GM23338 (cell line): ENCODE measurements around the gene MAP3K4. TPM values are rescaled to one million over a fixed set of nuclear protein-coding genes. Genes with fewer than 3 reads are reported as not detected.

ENCODE experiments used
- ATAC-seq: fragments of 200-7000 bp; cut with Tn5 transposase; 3 replicates; pipeline ENCODE4 v1.9.1; 2020
- DNase-seq: peaks from one replicate; pipeline ENCODE4 v3.0.0-alpha.2; 2015; ENCODE audit warnings: low spot score
- H2AFZ ChIP-seq: fragments of 200-600 bp; sonication (generic); 2 replicates; pipeline ENCODE4 v1.8.0; 2016; ENCODE audit warnings: antibody characterized with exemption, mild to moderate bottlenecking, moderate library complexity
- H3F3A ChIP-seq: fragments of 200-600 bp; sonication (generic); replicated peaks from 2 replicates; pipeline ENCODE4 v1.8.0; 2017; ENCODE audit warnings: antibody characterized with exemption, mixed run types, low read depth
- H3K27ac ChIP-seq: fragments of 200-600 bp; sonication (generic); 2 replicates; pipeline ENCODE4 v1.6.1; 2016; ENCODE audit warnings: low read depth
- H3K27me3 ChIP-seq: fragments of 200-600 bp; sonication (generic); 2 replicates; pipeline ENCODE4 v1.8.0; 2016; ENCODE audit warnings: mild to moderate bottlenecking, mixed run types, moderate library complexity; ENCODE audit not compliant: insufficient read depth
- H3K36me3 ChIP-seq: fragments of 200-600 bp; sonication (generic); 2 replicates; pipeline ENCODE4 v1.8.0; 2016; ENCODE audit warnings: mild to moderate bottlenecking; ENCODE audit not compliant: insufficient read depth
- H3K4me1 ChIP-seq: fragments of 200-600 bp; sonication (generic); 2 replicates; pipeline ENCODE4 v1.8.0; 2016; ENCODE audit warnings: mild to moderate bottlenecking, moderate library complexity; ENCODE audit not compliant: insufficient read depth
- H3K4me2 ChIP-seq: fragments of 200-600 bp; sonication (generic); 2 replicates; pipeline ENCODE4 v1.7.1; 2017; ENCODE audit warnings: mixed run types
- H3K4me3 ChIP-seq: fragments of 200-600 bp; sonication (generic); 2 replicates; pipeline ENCODE4 v1.6.1; 2016; ENCODE audit warnings: mixed run types
- H3K79me2 ChIP-seq: fragments of 200-600 bp; sonication (generic); replicated peaks from 2 replicates; pipeline ENCODE4 v1.8.0; 2017; ENCODE audit warnings: mild to moderate bottlenecking; ENCODE audit not compliant: insufficient read depth
- H3K9me2 ChIP-seq: fragments of 200-600 bp; sonication (generic); 2 replicates; pipeline ENCODE4 v1.8.0; 2017; ENCODE audit not compliant: insufficient read depth
- H4K20me1 ChIP-seq: fragments of 200-600 bp; sonication (generic); replicated peaks from 2 replicates; pipeline ENCODE4 v1.8.0; 2017; ENCODE audit warnings: mild to moderate bottlenecking; ENCODE audit not compliant: insufficient read depth
- H3K27ac Mint-ChIP-seq: 2 replicates; pipeline ENCODE4 v1.8.0; 2020; ENCODE audit warnings: inconsistent platforms, mild to moderate bottlenecking, moderate library complexity, mixed read lengths
- H3K27me3 Mint-ChIP-seq: 3 replicates; pipeline ENCODE4 v1.8.0; 2022; ENCODE audit warnings: low read depth, mild to moderate bottlenecking, moderate library complexity, mixed read lengths, inconsistent platforms; ENCODE audit not compliant: insufficient read depth, poor library complexity
- H3K36me3 Mint-ChIP-seq: 3 replicates; pipeline ENCODE4 v1.8.0; 2021; ENCODE audit warnings: low read depth, mild to moderate bottlenecking, inconsistent platforms, moderate library complexity, mixed read lengths
- H3K4me1 Mint-ChIP-seq: 3 replicates; pipeline ENCODE4 v1.8.0; 2020; ENCODE audit warnings: mild to moderate bottlenecking, inconsistent platforms, mixed read lengths
- H3K4me3 Mint-ChIP-seq: 3 replicates; pipeline ENCODE4 v1.8.0; 2021; ENCODE audit warnings: moderate library complexity, mild to moderate bottlenecking, inconsistent platforms, mixed read lengths
- H3K9me3 Mint-ChIP-seq: 3 replicates; pipeline ENCODE4 v1.8.0; 2020; ENCODE audit warnings: moderate library complexity, mild to moderate bottlenecking, inconsistent platforms, mixed read lengths
- EZH2 ChIP-seq: fragments of 200-600 bp; sonication (generic); IDR thresholded peaks from one replicate; pipeline ENCODE4 v1.8.0; 2017; ENCODE audit warnings: antibody characterized with exemption, mild to moderate bottlenecking, low read depth; ENCODE audit not compliant: unreplicated experiment
- EZH2phosphoT487 ChIP-seq: fragments of 200-600 bp; sonication (generic); IDR thresholded peaks from one replicate; pipeline ENCODE4 v1.8.1; 2018; ENCODE audit warnings: antibody characterized with exemption; ENCODE audit not compliant: unreplicated experiment
- JUNB ChIP-seq: IDR thresholded peaks from one replicate; pipeline ENCODE4 v1.6.1; 2016; ENCODE audit warnings: antibody characterized with exemption; ENCODE audit not compliant: unreplicated experiment
- POLR2AphosphoS5 ChIP-seq: IDR thresholded peaks from 2 replicates; pipeline ENCODE4 v1.6.1; 2016; ENCODE audit warnings: antibody characterized with exemption, low read depth
- STAT1 ChIP-seq: IDR thresholded peaks from one replicate; pipeline ENCODE4 v1.6.1; 2016; ENCODE audit warnings: antibody characterized with exemption; ENCODE audit not compliant: unreplicated experiment
- ZNF114 ChIP-seq: fragments of 250-450 bp; sonication (Bioruptor Pico); IDR thresholded peaks from 2 replicates; pipeline ENCODE4 v1.5.0; 2020; ENCODE audit warnings: mild to moderate bottlenecking, moderate library complexity
- ZNF331 ChIP-seq: fragments of 250-450 bp; sonication (Bioruptor Pico); IDR thresholded peaks from 2 replicates; pipeline ENCODE4 v1.5.0; 2020; ENCODE audit warnings: low read depth, mild to moderate bottlenecking, moderate library complexity
- polyA plus RNA-seq: library from polyadenylated mRNA; unstranded; fragments of >200 nt; fragmentation: Nextera tagmentation; extraction: Ambion mirVana; gene quantifications from 2 replicates; pipeline ENCODE4 v1.2.1, GENCODE V29; 2016
- total RNA-seq: library from RNA; depleted of rRNA; stranded (reverse); fragments of >200 nt; shearing (Covaris generic); gene quantifications from 2 replicates; pipeline ENCODE4 v1.2.3, GENCODE V29; 2014
- TF ChIP-seq, protein P1 (sequence below): fragments of 250-450 bp; sonication (Bioruptor Pico); IDR thresholded peaks from 2 replicates; pipeline ENCODE4 v1.5.0; 2020; ENCODE audit warnings: mild to moderate bottlenecking, moderate library complexity
- TF ChIP-seq, protein P2 (sequence below): IDR thresholded peaks from 2 replicates; pipeline ENCODE4 v1.6.1; 2016; ENCODE audit warnings: antibody characterized with exemption
- TF ChIP-seq, protein P3 (sequence below): IDR thresholded peaks from one replicate; pipeline ENCODE4 v1.6.1; 2018; ENCODE audit warnings: antibody characterized with exemption; ENCODE audit not compliant: unreplicated experiment

MAP3K4 gene
- total and polyA plus RNA-seq, 2 experiments from 2014 or later, result 44.4 to 48.8 TPM

DNA sequence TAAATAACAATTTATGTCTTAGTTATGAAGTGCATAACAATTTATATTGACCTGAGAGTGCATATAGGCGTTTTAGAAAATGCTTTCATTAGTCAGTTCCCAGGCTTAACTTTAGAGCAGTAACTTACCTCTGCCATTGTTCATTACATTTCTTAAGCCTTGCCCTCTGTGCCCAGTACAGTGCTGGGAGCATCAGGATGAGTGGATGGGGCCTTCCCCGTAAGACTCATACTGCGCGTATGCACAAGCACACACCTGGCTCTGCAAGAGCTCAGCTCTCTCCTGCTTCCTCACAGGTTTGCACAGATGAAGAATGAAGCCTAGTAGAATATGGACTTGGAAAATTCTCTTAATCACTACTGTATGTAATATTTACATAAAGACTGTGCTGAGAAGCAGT, 125.0 kb downstream of the MAP3K4 start (continued):
- TF ChIP-seq, protein P1, sequence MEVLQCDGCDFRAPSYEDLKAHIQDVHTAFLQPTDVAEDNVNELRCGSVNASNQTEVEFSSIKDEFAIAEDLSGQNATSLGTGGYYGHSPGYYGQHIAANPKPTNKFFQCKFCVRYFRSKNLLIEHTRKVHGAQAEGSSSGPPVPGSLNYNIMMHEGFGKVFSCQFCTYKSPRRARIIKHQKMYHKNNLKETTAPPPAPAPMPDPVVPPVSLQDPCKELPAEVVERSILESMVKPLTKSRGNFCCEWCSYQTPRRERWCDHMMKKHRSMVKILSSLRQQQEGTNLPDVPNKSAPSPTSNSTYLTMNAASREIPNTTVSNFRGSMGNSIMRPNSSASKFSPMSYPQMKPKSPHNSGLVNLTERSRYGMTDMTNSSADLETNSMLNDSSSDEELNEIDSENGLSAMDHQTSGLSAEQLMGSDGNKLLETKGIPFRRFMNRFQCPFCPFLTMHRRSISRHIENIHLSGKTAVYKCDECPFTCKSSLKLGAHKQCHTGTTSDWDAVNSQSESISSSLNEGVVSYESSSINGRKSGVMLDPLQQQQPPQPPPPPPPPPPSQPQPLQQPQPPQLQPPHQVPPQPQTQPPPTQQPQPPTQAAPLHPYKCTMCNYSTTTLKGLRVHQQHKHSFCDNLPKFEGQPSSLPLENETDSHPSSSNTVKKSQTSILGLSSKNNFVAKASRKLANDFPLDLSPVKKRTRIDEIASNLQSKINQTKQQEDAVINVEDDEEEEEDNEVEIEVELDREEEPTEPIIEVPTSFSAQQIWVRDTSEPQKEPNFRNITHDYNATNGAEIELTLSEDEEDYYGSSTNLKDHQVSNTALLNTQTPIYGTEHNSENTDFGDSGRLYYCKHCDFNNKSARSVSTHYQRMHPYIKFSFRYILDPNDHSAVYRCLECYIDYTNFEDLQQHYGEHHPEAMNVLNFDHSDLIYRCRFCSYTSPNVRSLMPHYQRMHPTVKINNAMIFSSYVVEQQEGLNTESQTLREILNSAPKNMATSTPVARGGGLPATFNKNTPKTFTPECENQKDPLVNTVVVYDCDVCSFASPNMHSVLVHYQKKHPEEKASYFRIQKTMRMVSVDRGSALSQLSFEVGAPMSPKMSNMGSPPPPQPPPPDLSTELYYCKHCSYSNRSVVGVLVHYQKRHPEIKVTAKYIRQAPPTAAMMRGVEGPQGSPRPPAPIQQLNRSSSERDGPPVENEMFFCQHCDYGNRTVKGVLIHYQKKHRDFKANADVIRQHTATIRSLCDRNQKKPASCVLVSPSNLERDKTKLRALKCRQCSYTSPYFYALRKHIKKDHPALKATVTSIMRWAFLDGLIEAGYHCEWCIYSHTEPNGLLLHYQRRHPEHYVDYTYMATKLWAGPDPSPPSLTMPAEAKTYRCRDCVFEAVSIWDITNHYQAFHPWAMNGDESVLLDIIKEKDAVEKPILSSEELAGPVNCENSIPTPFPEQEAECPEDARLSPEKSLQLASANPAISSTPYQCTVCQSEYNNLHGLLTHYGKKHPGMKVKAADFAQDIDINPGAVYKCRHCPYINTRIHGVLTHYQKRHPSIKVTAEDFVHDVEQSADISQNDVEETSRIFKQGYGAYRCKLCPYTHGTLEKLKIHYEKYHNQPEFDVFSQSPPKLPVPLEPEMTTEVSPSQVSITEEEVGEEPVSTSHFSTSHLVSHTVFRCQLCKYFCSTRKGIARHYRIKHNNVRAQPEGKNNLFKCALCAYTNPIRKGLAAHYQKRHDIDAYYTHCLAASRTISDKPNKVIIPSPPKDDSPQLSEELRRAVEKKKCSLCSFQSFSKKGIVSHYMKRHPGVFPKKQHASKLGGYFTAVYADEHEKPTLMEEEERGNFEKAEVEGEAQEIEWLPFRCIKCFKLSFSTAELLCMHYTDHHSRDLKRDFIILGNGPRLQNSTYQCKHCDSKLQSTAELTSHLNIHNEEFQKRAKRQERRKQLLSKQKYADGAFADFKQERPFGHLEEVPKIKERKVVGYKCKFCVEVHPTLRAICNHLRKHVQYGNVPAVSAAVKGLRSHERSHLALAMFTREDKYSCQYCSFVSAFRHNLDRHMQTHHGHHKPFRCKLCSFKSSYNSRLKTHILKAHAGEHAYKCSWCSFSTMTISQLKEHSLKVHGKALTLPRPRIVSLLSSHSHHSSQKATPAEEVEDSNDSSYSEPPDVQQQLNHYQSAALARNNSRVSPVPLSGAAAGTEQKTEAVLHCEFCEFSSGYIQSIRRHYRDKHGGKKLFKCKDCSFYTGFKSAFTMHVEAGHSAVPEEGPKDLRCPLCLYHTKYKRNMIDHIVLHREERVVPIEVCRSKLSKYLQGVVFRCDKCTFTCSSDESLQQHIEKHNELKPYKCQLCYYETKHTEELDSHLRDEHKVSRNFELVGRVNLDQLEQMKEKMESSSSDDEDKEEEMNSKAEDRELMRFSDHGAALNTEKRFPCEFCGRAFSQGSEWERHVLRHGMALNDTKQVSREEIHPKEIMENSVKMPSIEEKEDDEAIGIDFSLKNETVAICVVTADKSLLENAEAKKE, result no peak
- TF ChIP-seq POLR2AphosphoS5 (no peak), STAT1 (no peak)

DNA sequence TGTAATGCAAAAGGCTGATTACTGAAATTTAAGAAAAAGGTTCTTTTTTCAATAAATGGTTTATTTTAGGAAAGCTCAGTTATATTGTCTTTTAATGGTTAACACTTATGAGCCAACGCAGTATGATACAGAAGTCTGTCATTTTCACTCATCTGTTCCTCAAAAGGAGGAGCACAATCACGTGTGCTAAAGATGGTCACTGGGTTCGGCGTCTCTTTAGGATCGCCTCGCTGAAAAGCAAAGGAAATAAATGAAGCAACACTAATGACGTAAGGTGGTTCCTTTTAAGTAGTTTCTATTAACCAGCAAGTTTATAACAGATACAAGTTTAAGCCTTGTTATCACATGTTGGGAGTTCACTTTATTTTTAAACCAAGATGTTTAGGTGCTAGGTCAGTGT, 125.7 kb downstream of the MAP3K4 start:
- Histone ChIP-seq H3K36me3 (peaks cover 17% of the 10 kb centered on the region), H3K27ac (no peak overlapping the region), H4K20me1 (no peaks in the 10 kb centered on the region), H3K4me3 (no peak overlapping the region), H3F3A (no peaks in the 10 kb centered on the region), H3K4me2 (no peak overlapping the region), H2AFZ (no peak overlapping the region), H3K9me2 (no peaks in the 10 kb centered on the region), H3K27me3 (no peaks in the 10 kb centered on the region), H3K4me1 (no peaks in the 10 kb centered on the region), H3K79me2 (no peaks in the 10 kb centered on the region)
- Mint-ChIP-seq H3K9me3 (peaks cover 18% of the 10 kb centered on the region; the same call in 2 of the 3 replicates), H3K27ac (no peak overlapping the region), H3K27me3 (no peaks in the 10 kb centered on the region), H3K4me1 (no peaks in the 10 kb centered on the region), H3K4me3 (no peak overlapping the region), H3K36me3 (peaks cover 81% of the 10 kb centered on the region)
- no peak for ATAC-seq
- DNase-seq, result no peak
- TF ChIP-seq JUNB (no peak), EZH2 (no peak), POLR2AphosphoS5 (no peak), ZNF114 (CRISPR knock-in tag) (no peak), EZH2phosphoT487 (no peak), ZNF331 (no peak)
- TF ChIP-seq, protein P2, sequence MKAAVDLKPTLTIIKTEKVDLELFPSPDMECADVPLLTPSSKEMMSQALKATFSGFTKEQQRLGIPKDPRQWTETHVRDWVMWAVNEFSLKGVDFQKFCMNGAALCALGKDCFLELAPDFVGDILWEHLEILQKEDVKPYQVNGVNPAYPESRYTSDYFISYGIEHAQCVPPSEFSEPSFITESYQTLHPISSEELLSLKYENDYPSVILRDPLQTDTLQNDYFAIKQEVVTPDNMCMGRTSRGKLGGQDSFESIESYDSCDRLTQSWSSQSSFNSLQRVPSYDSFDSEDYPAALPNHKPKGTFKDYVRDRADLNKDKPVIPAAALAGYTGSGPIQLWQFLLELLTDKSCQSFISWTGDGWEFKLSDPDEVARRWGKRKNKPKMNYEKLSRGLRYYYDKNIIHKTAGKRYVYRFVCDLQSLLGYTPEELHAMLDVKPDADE, result no peak
- TF ChIP-seq, protein P3, sequence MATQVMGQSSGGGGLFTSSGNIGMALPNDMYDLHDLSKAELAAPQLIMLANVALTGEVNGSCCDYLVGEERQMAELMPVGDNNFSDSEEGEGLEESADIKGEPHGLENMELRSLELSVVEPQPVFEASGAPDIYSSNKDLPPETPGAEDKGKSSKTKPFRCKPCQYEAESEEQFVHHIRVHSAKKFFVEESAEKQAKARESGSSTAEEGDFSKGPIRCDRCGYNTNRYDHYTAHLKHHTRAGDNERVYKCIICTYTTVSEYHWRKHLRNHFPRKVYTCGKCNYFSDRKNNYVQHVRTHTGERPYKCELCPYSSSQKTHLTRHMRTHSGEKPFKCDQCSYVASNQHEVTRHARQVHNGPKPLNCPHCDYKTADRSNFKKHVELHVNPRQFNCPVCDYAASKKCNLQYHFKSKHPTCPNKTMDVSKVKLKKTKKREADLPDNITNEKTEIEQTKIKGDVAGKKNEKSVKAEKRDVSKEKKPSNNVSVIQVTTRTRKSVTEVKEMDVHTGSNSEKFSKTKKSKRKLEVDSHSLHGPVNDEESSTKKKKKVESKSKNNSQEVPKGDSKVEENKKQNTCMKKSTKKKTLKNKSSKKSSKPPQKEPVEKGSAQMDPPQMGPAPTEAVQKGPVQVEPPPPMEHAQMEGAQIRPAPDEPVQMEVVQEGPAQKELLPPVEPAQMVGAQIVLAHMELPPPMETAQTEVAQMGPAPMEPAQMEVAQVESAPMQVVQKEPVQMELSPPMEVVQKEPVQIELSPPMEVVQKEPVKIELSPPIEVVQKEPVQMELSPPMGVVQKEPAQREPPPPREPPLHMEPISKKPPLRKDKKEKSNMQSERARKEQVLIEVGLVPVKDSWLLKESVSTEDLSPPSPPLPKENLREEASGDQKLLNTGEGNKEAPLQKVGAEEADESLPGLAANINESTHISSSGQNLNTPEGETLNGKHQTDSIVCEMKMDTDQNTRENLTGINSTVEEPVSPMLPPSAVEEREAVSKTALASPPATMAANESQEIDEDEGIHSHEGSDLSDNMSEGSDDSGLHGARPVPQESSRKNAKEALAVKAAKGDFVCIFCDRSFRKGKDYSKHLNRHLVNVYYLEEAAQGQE, result no peak
